MG63 (cell line): ENCODE measurements around the gene DIRAS3. TPM values are rescaled to one million over a fixed set of nuclear protein-coding genes. Genes with fewer than 3 reads are reported as not detected.
A peak's percentile ranks its signal among the peaks of the same experiment; 100 is the strongest.
"Not testable (repeated sequence)": the region's sequence is repeated elsewhere in the genome, so short reads cannot be mapped to it uniquely, and the experiment has no call there.

ENCODE experiments used
- DNase-seq: peaks from one replicate; pipeline ENCODE4 v3.0.0-alpha.2; 2020
- H3K27me3 ChIP-seq: fragments of 250-450 bp; sonication (Bioruptor Pico); 2 replicates; pipeline ENCODE4 v1.5.1; 2020; ENCODE audit warnings: mild to moderate bottlenecking, moderate library complexity
- H3K36me3 ChIP-seq: fragments of 250-450 bp; sonication (Bioruptor Pico); 2 replicates; pipeline ENCODE4 v1.5.1; 2020; ENCODE audit warnings: mild to moderate bottlenecking, moderate library complexity
- H3K4me3 ChIP-seq: fragments of 250-450 bp; sonication (Bioruptor Pico); 2 replicates; pipeline ENCODE4 v1.5.1; 2020; ENCODE audit warnings: mild to moderate bottlenecking, moderate library complexity
- H3K9me3 ChIP-seq: fragments of 250-450 bp; sonication (Bioruptor Pico); 2 replicates; pipeline ENCODE4 v1.5.1; 2020; ENCODE audit warnings: mild to moderate bottlenecking, moderate library complexity
- total RNA-seq: library from RNA; depleted of rRNA; stranded (reverse); fragments of >200 nt; shearing (Covaris generic); gene quantifications from 2 replicates; pipeline ENCODE4 v1.2.3, GENCODE V29; 2014; ENCODE audit warnings: low replicate concordance; rRNA removed

DIRAS3 gene
- total RNA-seq, result not detected in 2 replicates

DNA sequence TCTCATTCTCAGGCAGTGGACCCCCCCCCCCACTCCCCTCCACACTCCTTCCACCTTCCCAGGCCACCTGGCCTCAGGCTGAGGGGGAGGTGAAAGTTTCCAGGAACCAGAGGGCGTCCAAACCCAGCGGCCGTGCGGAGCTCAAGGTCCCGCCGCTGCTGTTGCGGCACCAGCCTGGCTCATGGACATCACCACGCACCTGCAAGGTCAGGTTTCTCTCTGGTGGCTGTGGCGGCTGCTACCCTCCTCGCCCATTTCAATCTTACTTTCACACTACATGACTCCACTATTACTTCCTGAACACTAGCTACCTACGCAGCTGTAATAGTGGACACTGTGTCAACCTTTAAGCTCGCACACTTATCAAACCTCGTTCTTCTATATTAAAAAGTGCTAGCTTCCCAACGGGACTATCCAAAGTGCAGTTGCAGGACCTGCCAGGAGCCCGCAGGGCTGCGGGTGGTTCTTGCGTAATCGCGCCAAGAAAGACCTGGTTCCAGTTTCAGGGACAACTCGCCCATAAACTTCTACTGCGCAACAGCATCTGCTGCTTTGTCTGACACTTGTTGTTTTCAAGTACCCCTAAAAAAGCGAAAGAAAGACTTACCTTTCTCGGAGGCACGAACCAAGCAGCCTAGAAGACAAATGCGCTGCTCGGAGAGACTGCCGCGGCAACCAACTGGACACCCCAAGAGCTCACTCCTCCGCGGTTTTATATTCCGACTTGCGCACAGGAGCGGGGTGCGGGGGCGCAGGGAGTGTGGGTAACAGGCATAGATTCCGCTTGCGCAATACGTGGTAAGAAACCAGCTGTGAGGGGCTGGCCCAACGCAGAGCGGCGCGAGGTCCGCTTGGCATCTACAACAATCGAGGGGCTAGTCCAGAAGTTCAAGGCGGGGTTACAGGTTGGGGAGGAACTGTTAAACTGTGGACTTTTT lies at the start of gene DIRAS3:
TSS of gene DIRAS3 (minus strand) at position 687 of the 938 bp plus-strand sequence. CDS start 3,330 bp downstream, outside the sequence.
- Histone ChIP-seq H3K4me3 (peak within 1 kb of the TSS; percentile 35), H3K36me3 (no peaks in the 10 kb centered on the region), H3K27me3 (no peaks in the 10 kb centered on the region), H3K9me3 (no peaks in the 10 kb centered on the region)
- DNase-seq, result peak; percentile 17

DNA sequence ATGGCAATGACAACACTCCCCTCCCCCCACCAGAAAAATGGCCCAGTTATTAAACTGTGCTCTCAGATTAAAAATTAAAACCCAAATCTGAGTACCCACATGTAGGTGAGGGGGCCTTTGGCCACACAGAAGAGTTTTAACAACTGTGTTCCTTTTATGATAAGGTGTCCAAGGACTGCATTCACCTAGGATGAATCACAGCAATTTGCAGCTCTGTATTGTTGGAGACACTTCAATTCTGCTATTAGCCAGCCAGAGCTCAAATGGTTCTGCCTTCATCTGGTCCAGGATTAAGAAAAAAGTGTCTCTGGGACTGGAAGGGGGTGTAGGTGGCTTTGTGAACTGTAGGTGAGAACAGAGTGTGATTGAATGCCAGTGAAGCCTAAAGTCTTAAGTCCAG lies 43.3 kb upstream of the DIRAS3 start:
- H3K27me3 ChIP-seq, result no peaks in the 10 kb centered on the region
- no peak for DNase-seq
- H3K4me3 ChIP-seq, result no peak overlapping the region
- no peaks in the 10 kb centered on the region for H3K9me3 ChIP-seq
- H3K36me3 ChIP-seq, result no peaks in the 10 kb centered on the region

DNA sequence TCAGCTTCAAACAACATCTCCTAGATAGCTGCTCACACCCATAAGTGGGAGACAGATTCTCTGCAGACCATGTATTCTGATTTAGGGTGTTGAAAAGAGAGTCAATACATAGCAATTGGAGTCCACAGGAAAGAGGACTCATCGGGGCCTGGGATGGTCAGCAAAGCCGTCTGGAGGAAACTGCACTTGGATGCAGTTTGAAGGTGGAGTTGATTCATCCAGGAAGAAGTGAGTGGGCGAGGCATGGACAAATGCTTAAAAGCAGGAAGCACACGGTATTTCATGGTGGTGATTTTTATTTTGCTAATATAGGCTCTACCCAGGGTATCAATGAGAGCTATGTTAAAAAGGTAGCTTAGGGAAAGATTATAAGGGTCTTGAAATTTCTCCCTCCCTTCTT lies 36.8 kb upstream of the DIRAS3 start:
- DNase-seq, result peak; percentile 9
- Histone ChIP-seq H3K36me3 (no peaks in the 10 kb centered on the region), H3K4me3 (no peak overlapping the region), H3K27me3 (no peaks in the 10 kb centered on the region), H3K9me3 (no peaks in the 10 kb centered on the region)

- Histone ChIP-seq H3K36me3 (no peaks in the 10 kb centered on the region), H3K27me3 (no peaks in the 10 kb centered on the region), H3K9me3 (no peaks in the 10 kb centered on the region), H3K4me3 (no peak overlapping the region)
- no peak for DNase-seq
Measured at GRCh38 chr1:68085752-68086151, 35.3 kb upstream of the DIRAS3 start.

- Histone ChIP-seq H3K4me3 (no peak overlapping the region), H3K27me3 (no peaks in the 10 kb centered on the region), H3K36me3 (no peaks in the 10 kb centered on the region), H3K9me3 (no peaks in the 10 kb centered on the region)
- no peak for DNase-seq
Measured at GRCh38 chr1:68083686-68084085, 33.3 kb upstream of the DIRAS3 start.

GRCh38 chr1:68081775-68082283 lies 31.4 kb upstream of the DIRAS3 start:
- Histone ChIP-seq H3K4me3 (no peak overlapping the region), H3K27me3 (no peaks in the 10 kb centered on the region), H3K9me3 (no peaks in the 10 kb centered on the region), H3K36me3 (no peaks in the 10 kb centered on the region)
- DNase-seq, result no peak

DNA sequence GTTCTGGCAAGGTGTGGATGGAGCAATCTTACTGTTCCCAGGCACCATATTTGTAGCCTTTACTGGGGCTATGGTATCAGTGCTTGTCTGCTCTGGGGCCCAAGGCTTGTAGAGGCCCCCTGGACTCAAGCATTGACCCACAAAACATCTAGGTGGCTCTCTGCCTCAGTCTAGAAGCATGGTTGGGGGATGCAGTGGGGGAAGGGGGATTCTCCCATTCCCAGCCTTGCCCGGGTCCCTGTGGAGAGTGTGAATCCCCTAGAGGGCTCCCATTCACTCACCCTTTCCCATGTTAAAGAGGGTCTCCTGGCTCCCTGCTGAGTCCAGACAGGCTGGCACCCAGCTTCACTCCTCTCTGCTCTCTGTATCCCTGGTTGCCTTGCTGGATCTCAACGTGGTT lies 28.2 kb upstream of the DIRAS3 start:
- Histone ChIP-seq H3K4me3 (no peak overlapping the region), H3K27me3 (no peaks in the 10 kb centered on the region), H3K9me3 (no peaks in the 10 kb centered on the region; the same call in none of the 2 replicates), H3K36me3 (no peaks in the 10 kb centered on the region)
- DNase-seq, result no peak

GRCh38 chr1:68074472-68074871 lies 24.0 kb upstream of the DIRAS3 start:
- Histone ChIP-seq H3K9me3 (no peaks in the 10 kb centered on the region; the same call in none of the 2 replicates), H3K36me3 (no peaks in the 10 kb centered on the region), H3K4me3 (no peak overlapping the region), H3K27me3 (no peaks in the 10 kb centered on the region)
- no peak for DNase-seq

GRCh38 chr1:68065766-68066165 lies 15.3 kb upstream of the DIRAS3 start:
- Histone ChIP-seq H3K4me3 (no peak overlapping the region), H3K9me3 (peaks cover 1% of the 10 kb centered on the region; the same call in 1 of the 2 replicates), H3K36me3 (no peaks in the 10 kb centered on the region), H3K27me3 (no peaks in the 10 kb centered on the region)
- no peak for DNase-seq

DNA sequence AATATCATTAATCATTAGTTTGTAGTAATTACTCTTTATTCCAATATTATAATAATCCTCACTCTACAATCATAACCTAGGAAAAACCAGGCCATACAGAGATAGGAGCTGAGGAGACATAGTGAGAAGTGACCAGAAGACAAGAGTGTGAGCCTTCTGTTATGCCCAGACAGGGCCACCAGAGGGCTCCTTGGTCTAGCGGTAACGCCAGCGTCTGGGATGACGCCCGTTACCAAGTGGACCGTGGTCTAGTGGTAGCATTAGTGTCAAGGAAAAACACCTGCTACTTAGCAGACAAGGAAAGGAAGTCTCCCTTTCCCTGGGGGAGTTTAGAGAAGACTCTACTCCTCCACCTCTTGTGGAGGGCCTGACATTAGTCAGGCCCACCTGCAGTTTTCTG lies 7.6 kb upstream of the DIRAS3 start:
- H3K27me3 ChIP-seq, DNase-seq, H3K36me3 ChIP-seq, H3K9me3 ChIP-seq, H3K4me3 ChIP-seq: not testable (repeated sequence)

- no peak for DNase-seq
- H3K36me3 ChIP-seq, result no peaks in the 10 kb centered on the region
- H3K9me3 ChIP-seq, result no peaks in the 10 kb centered on the region
- H3K27me3 ChIP-seq, result no peaks in the 10 kb centered on the region
- H3K4me3 ChIP-seq, result no peak overlapping the region
Measured at GRCh38 chr1:68057564-68057963, 7.1 kb upstream of the DIRAS3 start.

DNA sequence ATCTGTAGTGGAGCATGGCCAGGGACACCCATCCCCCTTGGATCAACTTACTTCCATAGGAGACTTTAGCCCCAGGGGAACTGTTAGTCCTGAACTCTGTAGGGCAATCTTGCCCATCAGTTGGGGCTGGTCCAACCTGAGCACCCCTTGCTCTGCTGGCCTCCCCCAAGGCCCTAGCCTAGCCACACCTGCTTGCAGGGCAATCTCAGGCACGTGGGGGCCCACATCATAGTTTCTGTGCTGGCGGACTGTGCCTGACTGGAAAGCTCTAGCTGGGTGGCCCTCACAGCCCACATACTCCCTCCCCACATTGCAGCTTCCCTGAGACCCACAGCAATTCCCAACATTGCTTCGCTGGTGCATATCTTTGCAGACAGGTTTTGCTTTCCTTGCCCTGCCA lies 6.6 kb upstream of the DIRAS3 start:
- Histone ChIP-seq H3K36me3 (no peaks in the 10 kb centered on the region), H3K9me3 (no peaks in the 10 kb centered on the region), H3K4me3 (no peak overlapping the region), H3K27me3 (no peaks in the 10 kb centered on the region)
- no peak for DNase-seq

DNA sequence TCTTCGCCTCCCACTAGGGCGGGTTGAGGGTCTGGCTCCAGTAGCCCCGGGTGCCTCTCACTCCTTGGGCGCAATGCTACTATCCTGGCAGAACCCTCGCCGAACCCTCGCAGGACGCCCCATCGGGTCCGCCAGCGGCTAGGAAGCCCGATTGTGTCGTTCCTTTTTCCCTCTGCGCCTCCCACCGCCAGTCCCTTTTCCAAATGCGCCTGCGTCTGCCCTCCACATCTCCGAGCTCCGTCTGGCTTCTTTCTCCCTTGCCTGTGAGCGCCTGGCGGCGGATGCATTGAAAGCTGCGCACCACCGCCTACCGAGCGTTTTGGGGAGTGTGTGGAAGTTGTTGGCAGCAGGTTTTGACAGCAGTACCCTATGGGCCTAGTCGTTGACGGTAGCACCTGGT lies 1.0 kb upstream of the DIRAS3 start:
- no peaks in the 10 kb centered on the region for H3K36me3 ChIP-seq
- DNase-seq, result peak; percentile 44
- 0 out of 2 replicates have a peak overlapping the region, but pooled peaks have one; percentile 22 for H3K4me3 ChIP-seq
- H3K9me3 ChIP-seq, result no peaks in the 10 kb centered on the region
- no peaks in the 10 kb centered on the region for H3K27me3 ChIP-seq

DNA sequence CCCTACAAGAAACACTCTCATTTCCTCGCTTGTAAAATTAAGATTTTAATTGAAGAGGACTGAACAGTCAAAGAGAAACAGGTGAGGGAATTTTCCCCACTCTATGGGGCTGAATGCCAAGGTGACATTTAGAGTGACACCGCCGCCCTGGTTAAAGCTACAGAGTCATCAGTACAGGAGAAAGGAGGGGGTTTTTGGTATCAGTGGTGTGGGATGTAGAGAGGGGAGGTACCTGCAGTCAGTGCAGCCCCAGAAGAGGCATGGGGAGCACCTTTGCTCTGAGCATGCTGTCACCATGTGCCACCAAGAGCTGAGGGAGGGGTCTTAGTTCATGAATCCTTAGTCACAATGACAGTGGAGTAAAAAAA lies 2.8 kb downstream of the DIRAS3 start:
- Histone ChIP-seq H3K4me3 (no peak overlapping the region), H3K36me3 (no peaks in the 10 kb centered on the region), H3K9me3 (no peaks in the 10 kb centered on the region), H3K27me3 (no peaks in the 10 kb centered on the region)
- no peak for DNase-seq

GRCh38 chr1:68046885-68047658 lies 3.4 kb downstream of the DIRAS3 start:
- Histone ChIP-seq H3K27me3 (no peaks in the 10 kb centered on the region), H3K4me3 (no peak overlapping the region), H3K9me3 (no peaks in the 10 kb centered on the region), H3K36me3 (no peaks in the 10 kb centered on the region)
- no peak for DNase-seq

DNA sequence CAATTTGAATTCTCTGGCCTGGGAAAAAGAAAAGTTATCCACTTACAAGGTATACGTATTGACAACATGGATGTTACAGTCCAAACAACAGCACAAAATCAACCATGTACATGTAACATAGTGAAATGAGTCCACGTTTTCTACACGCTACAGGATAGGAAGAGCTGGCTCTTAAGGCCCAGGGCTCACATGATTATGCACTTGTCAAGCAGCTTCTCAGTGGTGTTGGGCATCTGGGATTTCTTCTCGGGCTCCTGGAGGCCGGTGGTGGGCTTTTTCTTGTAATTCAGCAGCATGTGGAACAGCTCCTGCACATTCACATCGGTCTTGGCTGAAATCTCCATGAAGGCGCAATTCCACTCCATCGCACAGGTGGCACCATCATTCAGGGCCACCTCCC lies 4.0 kb downstream of the DIRAS3 start:
- H3K9me3 ChIP-seq, result no peaks in the 10 kb centered on the region
- H3K36me3 ChIP-seq, result no peaks in the 10 kb centered on the region
- DNase-seq, result no peak
- no peak overlapping the region for H3K4me3 ChIP-seq
- H3K27me3 ChIP-seq, result no peaks in the 10 kb centered on the region

- no peak overlapping the region for H3K4me3 ChIP-seq
- no peaks in the 10 kb centered on the region for H3K36me3 ChIP-seq
- H3K9me3 ChIP-seq, result no peaks in the 10 kb centered on the region
- no peaks in the 10 kb centered on the region for H3K27me3 ChIP-seq
- no peak for DNase-seq
Measured at GRCh38 chr1:68045511-68046180, 4.8 kb downstream of the DIRAS3 start.
